ENCODE measurements around the gene RHCG. TPM values are rescaled to one million over a fixed set of nuclear protein-coding genes. Genes with fewer than 3 reads are reported as not detected.

RHCG gene
- total RNA-seq, result not detected

GRCh38 chr15:89496155-89497098 is at the start of gene RHCG:
Gene RHCG (minus strand): TSS chr15:89496583. CDS start chr15:89496544, 39 bp downstream.
- Mint-ChIP-seq H3K27ac (no peak within 1 kb of the TSS), H3K36me3 (ENCODE audit: insufficient read depth in 2 of 2) (no peaks in the 10 kb centered on the region), H3K4me1 (ENCODE audit: low read depth) (no peaks in the 10 kb centered on the region), H3K27me3 (ENCODE audit: low read depth) (peaks cover 49% of the 10 kb centered on the region), H3K9me3 (no peaks in the 10 kb centered on the region), H3K4me3 (peak within 1 kb of the TSS; percentile 59 to 72)
- DNase-seq (peak; percentile 19 to 39), ATAC-seq (replicated peaks in 1 of 2) (peak; percentile 62 to 75)

GRCh38 chr15:89543389-89543788 is 47.0 kb upstream of the RHCG start:
- no peak for DNase-seq
- no peaks in the 10 kb centered on the region for H3K36me3 Mint-ChIP-seq (ENCODE audit: insufficient read depth in 2 of 2)
- H3K27ac Mint-ChIP-seq, result no peak overlapping the region
- H3K4me3 Mint-ChIP-seq, result no peak overlapping the region
- H3K4me1 Mint-ChIP-seq (ENCODE audit: low read depth), result no peaks in the 10 kb centered on the region
- no peaks in the 10 kb centered on the region for H3K9me3 Mint-ChIP-seq
- ATAC-seq (replicated peaks in 1 of 2), result no peak
- H3K27me3 Mint-ChIP-seq (ENCODE audit: low read depth), result peaks cover 39% of the 10 kb centered on the region

DNA sequence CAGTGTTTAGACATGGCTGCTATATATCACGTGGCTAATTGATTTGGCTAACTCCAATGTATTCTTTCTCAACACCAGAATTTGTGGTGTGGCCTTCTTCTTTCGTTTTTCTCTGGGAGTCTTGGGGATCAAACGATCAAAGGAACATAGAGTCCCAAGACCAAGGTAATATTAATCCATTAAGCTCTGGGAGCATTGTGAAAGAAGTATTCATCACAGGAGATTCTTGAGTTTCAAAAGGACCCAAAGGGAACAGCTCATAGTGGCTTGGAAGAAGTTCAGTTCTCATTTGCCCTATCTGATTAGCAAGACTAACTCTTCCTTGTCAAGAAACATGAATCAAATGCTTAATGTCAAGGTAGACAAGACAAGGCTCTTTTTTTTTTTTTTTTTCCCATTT is 46.0 kb upstream of the RHCG start:
- DNase-seq (no peak), ATAC-seq (replicated peaks in 1 of 2) (no peak)
- no peaks in the 10 kb centered on the region for H3K4me1 Mint-ChIP-seq (ENCODE audit: low read depth)
- peaks cover 42% of the 10 kb centered on the region for H3K27me3 Mint-ChIP-seq (ENCODE audit: low read depth)
- H3K36me3 Mint-ChIP-seq (ENCODE audit: insufficient read depth in 2 of 2), result peaks cover 3% of the 10 kb centered on the region in 2 donors
- H3K4me3 Mint-ChIP-seq, result no peak overlapping the region
- no peak overlapping the region for H3K27ac Mint-ChIP-seq
- peaks cover 3 to 5% of the 10 kb centered on the region in 2 donors for H3K9me3 Mint-ChIP-seq

- Mint-ChIP-seq H3K9me3 (peaks cover 3 to 9% of the 10 kb centered on the region in 2 donors), H3K4me1 (ENCODE audit: low read depth) (no peaks in the 10 kb centered on the region), H3K4me3 (no peak overlapping the region), H3K27me3 (ENCODE audit: low read depth) (peaks cover 39% of the 10 kb centered on the region), H3K36me3 (ENCODE audit: insufficient read depth in 2 of 2) (peaks cover 4 to 7% of the 10 kb centered on the region in 2 donors), H3K27ac (no peak overlapping the region)
- ATAC-seq (replicated peaks in 1 of 2) (no peak), DNase-seq (no peak)
Measured at GRCh38 chr15:89539027-89539426, 42.6 kb upstream of the RHCG start.

GRCh38 chr15:89533861-89534544 is 37.6 kb upstream of the RHCG start:
- H3K27me3 Mint-ChIP-seq (ENCODE audit: low read depth), result peaks cover 21% of the 10 kb centered on the region
- peaks cover 5 to 11% of the 10 kb centered on the region in 2 donors for H3K9me3 Mint-ChIP-seq
- no peak for ATAC-seq (replicated peaks in 1 of 2)

DNA sequence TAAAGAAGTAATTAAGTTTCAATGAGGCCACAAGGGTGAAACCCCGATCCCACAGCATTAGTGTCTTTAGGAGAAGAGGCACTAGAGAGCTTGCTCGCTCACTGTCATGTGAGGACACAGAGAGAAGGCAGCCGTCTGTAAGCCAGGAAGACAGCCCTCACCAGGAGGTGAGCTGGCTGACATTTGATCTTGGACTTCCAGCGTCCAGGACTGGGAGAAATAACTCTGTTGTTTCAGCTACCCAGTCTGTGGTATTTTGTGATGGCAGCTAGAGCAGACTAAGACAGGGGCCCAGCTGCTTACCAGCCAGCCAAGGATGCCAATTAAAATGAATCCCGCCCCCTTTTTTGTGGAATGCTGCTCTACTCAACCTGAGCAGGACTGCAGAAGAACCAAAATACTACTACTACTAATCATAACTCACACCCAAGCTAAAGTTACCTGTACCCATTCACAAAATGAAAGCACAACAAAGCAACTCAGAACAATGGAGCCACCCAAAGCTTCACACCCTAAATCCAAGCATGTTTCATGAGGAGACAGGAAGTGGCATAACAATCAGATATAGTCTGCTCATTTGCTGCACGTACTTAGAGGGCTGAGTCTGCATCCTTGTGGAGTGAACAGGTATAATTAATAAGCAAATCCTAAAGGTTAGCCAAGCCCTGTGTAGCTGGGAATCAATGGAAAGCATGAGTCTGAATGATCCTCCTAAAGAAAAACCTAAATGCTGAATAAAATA is 35.6 kb upstream of the RHCG start:
- Mint-ChIP-seq H3K27me3 (ENCODE audit: low read depth) (peaks cover 11% of the 10 kb centered on the region), H3K9me3 (peaks cover 3 to 6% of the 10 kb centered on the region in 2 donors), H3K4me3 (no peak overlapping the region), H3K36me3 (ENCODE audit: insufficient read depth in 2 of 2) (peaks cover 3 to 4% of the 10 kb centered on the region in 2 donors), H3K4me1 (ENCODE audit: low read depth) (no peaks in the 10 kb centered on the region), H3K27ac (no peak overlapping the region)
- ATAC-seq (replicated peaks in 1 of 2) (no peak), DNase-seq (no peak)

More at GRCh38 chr15:89533861-89534544, 37.6 kb upstream of the RHCG start:
- peaks cover 6 to 7% of the 10 kb centered on the region in 2 donors for H3K36me3 Mint-ChIP-seq (ENCODE audit: insufficient read depth in 2 of 2)
- DNase-seq, result no peak
- no peaks in the 10 kb centered on the region for H3K4me1 Mint-ChIP-seq (ENCODE audit: low read depth)
- no peak overlapping the region for H3K4me3 Mint-ChIP-seq
- no peak overlapping the region for H3K27ac Mint-ChIP-seq

DNA sequence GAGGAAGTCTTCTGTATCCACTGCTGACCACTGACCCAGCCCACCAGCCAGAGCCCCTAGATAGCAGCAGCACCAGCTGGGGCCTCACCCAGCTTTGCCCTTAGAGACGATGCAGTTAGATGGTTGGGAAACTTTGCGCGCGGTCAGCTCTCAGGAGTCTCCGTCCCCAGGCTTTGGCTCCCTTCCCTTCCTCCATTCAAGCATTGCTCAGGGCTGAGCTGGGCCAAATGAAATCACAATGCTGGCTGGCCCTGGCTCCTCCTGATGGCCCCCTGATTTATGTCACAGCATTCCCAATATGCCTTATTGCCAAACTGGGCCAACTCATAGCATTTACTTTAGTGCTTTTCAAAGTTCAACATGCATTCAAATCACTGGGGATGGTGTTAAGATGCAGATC is 34.6 kb upstream of the RHCG start:
- ATAC-seq (replicated peaks in 1 of 2), result no peak
- no peak for DNase-seq
- peaks cover under 1 to 3% of the 10 kb centered on the region in 2 donors for H3K36me3 Mint-ChIP-seq (ENCODE audit: insufficient read depth in 2 of 2)
- peaks cover 8% of the 10 kb centered on the region for H3K27me3 Mint-ChIP-seq (ENCODE audit: low read depth)
- H3K9me3 Mint-ChIP-seq, result peaks cover 3 to 6% of the 10 kb centered on the region in 2 donors
- no peak overlapping the region for H3K27ac Mint-ChIP-seq
- no peaks in the 10 kb centered on the region for H3K4me1 Mint-ChIP-seq (ENCODE audit: low read depth)
- no peak overlapping the region for H3K4me3 Mint-ChIP-seq

DNA sequence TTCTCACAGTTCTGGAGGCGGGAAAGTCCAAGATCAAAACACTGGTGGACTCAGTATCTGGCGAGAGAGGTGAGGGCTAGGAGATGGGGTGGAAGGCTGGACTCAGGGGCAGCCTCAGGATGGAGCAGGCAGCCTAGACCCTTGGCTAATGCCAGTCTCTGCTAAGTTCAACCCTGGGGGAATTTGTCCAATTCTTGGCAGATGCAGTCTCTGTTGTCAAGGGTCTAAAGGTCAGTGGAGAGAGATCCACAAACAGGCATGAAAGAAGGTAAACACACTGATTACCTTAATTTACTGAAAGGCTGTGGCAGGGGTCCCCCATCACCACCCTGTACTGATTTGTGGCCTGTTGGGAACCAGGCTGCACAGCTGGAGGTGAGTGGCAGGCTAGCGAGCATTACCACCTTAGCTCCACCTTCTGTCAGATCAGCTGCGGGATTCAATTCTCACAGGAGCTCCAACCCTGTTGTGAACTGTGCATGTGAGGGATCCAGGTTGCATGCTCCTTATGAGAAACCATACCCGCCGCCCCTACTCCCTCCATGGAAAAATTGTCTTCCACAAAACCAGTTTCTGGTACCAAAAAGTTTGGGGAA is 32.5 kb upstream of the RHCG start:
- Mint-ChIP-seq H3K4me3 (no peak overlapping the region), H3K36me3 (ENCODE audit: insufficient read depth in 2 of 2) (peaks cover 0 to under 1% of the 10 kb centered on the region in 2 donors), H3K9me3 (peaks cover under 1% of the 10 kb centered on the region in 2 donors), H3K27me3 (ENCODE audit: low read depth) (no peaks in the 10 kb centered on the region), H3K27ac (no peak overlapping the region), H3K4me1 (ENCODE audit: low read depth) (no peaks in the 10 kb centered on the region)
- ATAC-seq (replicated peaks in 1 of 2) (no peak), DNase-seq (no peak)

DNA sequence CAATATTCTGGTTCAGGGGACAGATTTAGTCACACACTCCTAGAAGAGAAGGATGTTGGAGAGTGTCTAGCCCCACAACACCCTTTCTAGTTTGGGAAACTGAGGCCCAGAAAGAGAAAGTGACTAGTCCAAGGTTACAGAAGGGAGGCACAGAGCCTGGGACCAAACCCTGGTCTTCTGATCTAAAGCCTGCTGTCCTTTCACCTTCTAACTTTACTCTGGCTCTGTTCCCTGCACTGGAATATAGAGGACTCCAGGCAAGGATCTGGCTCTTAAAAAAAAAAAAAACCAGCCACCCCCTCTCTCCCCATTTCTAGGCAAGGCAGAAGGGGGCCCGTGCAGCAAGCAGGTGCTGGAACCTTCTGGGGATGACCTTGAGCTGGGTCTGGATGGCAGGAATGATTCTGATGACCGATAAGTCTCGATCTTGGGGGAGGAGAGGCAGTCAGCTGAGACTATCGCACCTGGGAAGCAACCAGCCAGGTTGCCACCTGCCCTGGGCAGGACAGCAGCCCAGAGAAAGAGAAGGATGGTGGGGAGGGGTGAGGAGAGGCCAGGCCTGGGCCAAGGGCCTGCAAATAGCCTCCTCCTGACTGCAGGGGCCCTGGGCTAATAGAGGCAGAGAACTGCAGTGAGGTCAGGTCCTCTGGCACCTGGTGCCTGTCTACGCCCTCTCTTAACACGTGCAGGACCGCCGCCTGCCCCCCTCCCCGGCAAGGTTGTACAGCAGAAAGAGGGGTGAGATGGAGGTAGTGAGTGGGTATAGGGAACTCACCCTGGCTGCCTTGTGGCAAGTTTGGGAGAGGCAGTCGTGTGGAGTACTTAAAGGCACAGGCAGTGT is 30.4 kb upstream of the RHCG start:
- ATAC-seq (replicated peaks in 1 of 2), result no peak
- no peak overlapping the region for H3K27ac Mint-ChIP-seq
- no peaks in the 10 kb centered on the region for H3K27me3 Mint-ChIP-seq (ENCODE audit: low read depth)
- H3K9me3 Mint-ChIP-seq, result no peaks in the 10 kb centered on the region
- no peak overlapping the region for H3K4me3 Mint-ChIP-seq
- H3K4me1 Mint-ChIP-seq (ENCODE audit: low read depth), result no peaks in the 10 kb centered on the region
- H3K36me3 Mint-ChIP-seq (ENCODE audit: insufficient read depth in 2 of 2), result no peaks in the 10 kb centered on the region
- no peak for DNase-seq

DNA sequence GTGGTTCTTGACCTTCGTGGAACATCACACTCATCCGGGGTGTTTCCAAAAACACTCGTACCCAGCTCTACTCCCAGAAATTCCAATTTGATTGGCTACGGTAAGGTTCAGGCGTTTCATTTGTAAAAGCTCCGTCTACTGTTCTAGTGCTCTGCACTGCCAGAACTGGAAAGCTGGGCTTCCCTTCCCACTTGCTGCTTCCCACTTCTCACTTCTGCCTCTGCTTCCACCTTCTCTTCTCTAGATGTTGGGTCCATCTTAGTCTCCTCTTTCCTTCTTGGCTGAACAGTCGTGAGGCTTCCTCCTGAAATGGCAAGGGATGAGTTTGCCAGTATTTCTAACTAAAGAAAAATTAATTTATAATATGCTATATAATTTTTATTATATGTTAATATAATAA is 29.8 kb upstream of the RHCG start:
- ATAC-seq (replicated peaks in 1 of 2) (no peak), DNase-seq (no peak)
- H3K27me3 Mint-ChIP-seq (ENCODE audit: low read depth), result no peaks in the 10 kb centered on the region
- H3K4me3 Mint-ChIP-seq, result no peak overlapping the region
- H3K9me3 Mint-ChIP-seq, result no peaks in the 10 kb centered on the region
- H3K4me1 Mint-ChIP-seq (ENCODE audit: low read depth), result no peaks in the 10 kb centered on the region
- no peaks in the 10 kb centered on the region for H3K36me3 Mint-ChIP-seq (ENCODE audit: insufficient read depth in 2 of 2)
- H3K27ac Mint-ChIP-seq, result no peak overlapping the region

- H3K27me3 Mint-ChIP-seq (ENCODE audit: low read depth), result no peaks in the 10 kb centered on the region
- no peak for ATAC-seq (replicated peaks in 1 of 2)
- no peak for DNase-seq
- H3K4me3 Mint-ChIP-seq, result no peak overlapping the region
- no peaks in the 10 kb centered on the region for H3K36me3 Mint-ChIP-seq (ENCODE audit: insufficient read depth in 2 of 2)
- no peaks in the 10 kb centered on the region for H3K4me1 Mint-ChIP-seq (ENCODE audit: low read depth)
- no peaks in the 10 kb centered on the region for H3K9me3 Mint-ChIP-seq
- H3K27ac Mint-ChIP-seq, result no peak overlapping the region
Measured at GRCh38 chr15:89524184-89524583, 27.8 kb upstream of the RHCG start.

GRCh38 chr15:89523101-89523500 is 26.7 kb upstream of the RHCG start:
- ATAC-seq (replicated peaks in 1 of 2) (no peak), DNase-seq (no peak)
- H3K4me3 Mint-ChIP-seq, result no peak overlapping the region
- no peaks in the 10 kb centered on the region for H3K9me3 Mint-ChIP-seq
- H3K36me3 Mint-ChIP-seq (ENCODE audit: insufficient read depth in 2 of 2), result no peaks in the 10 kb centered on the region
- H3K27me3 Mint-ChIP-seq (ENCODE audit: low read depth), result no peaks in the 10 kb centered on the region
- H3K27ac Mint-ChIP-seq, result no peak overlapping the region
- no peaks in the 10 kb centered on the region for H3K4me1 Mint-ChIP-seq (ENCODE audit: low read depth)

Measured in activated T-cell treated with anti-CD3 and anti-CD28 coated beads, Interleukin-2, amount 50 U/mL, for 72 hours (primary cell).